ENCODE data around the gene LIN52.

GRCh38 chr14:74155749-74156148 is 71.0 kb downstream of the LIN52 start:
- TF ChIP-seq CTCF (conservative IDR thresholded peaks at IDR 0.05) (no peak), ZFX (IDR thresholded peaks at IDR 0.05) (no peak)

Data from C4-2B (cell line).